Glutamatergic neuron (in vitro differentiated cells): ENCODE results near the gene CARHSP1. TPM values are rescaled to one million over a fixed set of nuclear protein-coding genes. Genes with fewer than 3 reads are reported as not detected.
"Not testable (repeated sequence)": the region's sequence is repeated elsewhere in the genome, so short reads cannot be mapped to it uniquely, and the experiment has no call there.

Experiments used
- DNase-seq: peaks from one replicate; pipeline ENCODE4 v3.0.0; 2022
- H3K27ac Mint-ChIP-seq: one replicate; pipeline ENCODE4 v1.8.0; 2020; ENCODE audit warnings: mild to moderate bottlenecking, mixed read lengths, inconsistent platforms; ENCODE audit not compliant: unreplicated experiment
- H3K27me3 Mint-ChIP-seq: one replicate; pipeline ENCODE4 v1.8.0; 2020; ENCODE audit warnings: mild to moderate bottlenecking, moderate library complexity, mixed read lengths, inconsistent platforms; ENCODE audit not compliant: unreplicated experiment
- H3K36me3 Mint-ChIP-seq: one replicate; pipeline ENCODE4 v1.8.0; 2020; ENCODE audit warnings: mild to moderate bottlenecking, mixed read lengths, inconsistent platforms; ENCODE audit not compliant: unreplicated experiment
- H3K4me1 Mint-ChIP-seq: one replicate; pipeline ENCODE4 v1.8.0; 2020; ENCODE audit warnings: mild to moderate bottlenecking, low read depth, mixed read lengths, inconsistent platforms; ENCODE audit not compliant: unreplicated experiment
- H3K4me3 Mint-ChIP-seq: one replicate; pipeline ENCODE4 v1.8.0; 2020; ENCODE audit warnings: mild to moderate bottlenecking, mixed read lengths, inconsistent platforms; ENCODE audit not compliant: unreplicated experiment
- H3K9me3 Mint-ChIP-seq: one replicate; pipeline ENCODE4 v1.8.0; 2020; ENCODE audit warnings: mild to moderate bottlenecking, moderate library complexity, mixed read lengths, inconsistent platforms; ENCODE audit not compliant: unreplicated experiment
- CTCF ChIP-seq: fragments of 200-600 bp; sonication (generic); IDR thresholded peaks from one replicate; pipeline ENCODE4 v1.5.0; 2021; ENCODE audit not compliant: partially characterized antibody, unreplicated experiment
- total RNA-seq: library from RNA; stranded (reverse); fragmentation: NEBNext Ultra II Directional; extraction: Animal tissue kit (Norgen Biotek cat#: 25700); gene quantifications from one replicate; pipeline ENCODE4 v1.2.1, GENCODE V29; 2021; ENCODE audit not compliant: unreplicated experiment

CARHSP1 gene
- total RNA-seq, 1 donor from 2014 or later = 180 TPM

- Mint-ChIP-seq H3K4me3 (no peak overlapping the region), H3K9me3 (no peaks in the 10 kb centered on the region), H3K36me3 (no peaks in the 10 kb centered on the region), H3K27ac (no peak overlapping the region), H3K27me3 (no peaks in the 10 kb centered on the region), H3K4me1 (no peaks in the 10 kb centered on the region)
- no peak for TF ChIP-seq CTCF
- DNase-seq = no peak
These were observed 61.6 kb downstream of the CARHSP1 start for GRCh38 chr16:8807189-8807588.

GRCh38 chr16:8806272-8806983 lies 62.4 kb downstream of the CARHSP1 start:
- no peaks in the 10 kb centered on the region for H3K36me3 Mint-ChIP-seq
- no peak overlapping the region for H3K4me3 Mint-ChIP-seq
- H3K4me1 Mint-ChIP-seq = no peaks in the 10 kb centered on the region
- no peaks in the 10 kb centered on the region for H3K9me3 Mint-ChIP-seq
- H3K27ac Mint-ChIP-seq = no peak overlapping the region
- DNase-seq = no peak
- H3K27me3 Mint-ChIP-seq = no peaks in the 10 kb centered on the region
- no peak for TF ChIP-seq CTCF

- no peak for TF ChIP-seq CTCF
- Mint-ChIP-seq H3K4me3 (no peak overlapping the region), H3K4me1 (no peaks in the 10 kb centered on the region), H3K27ac (no peak overlapping the region), H3K36me3 (no peaks in the 10 kb centered on the region), H3K9me3 (no peaks in the 10 kb centered on the region), H3K27me3 (no peaks in the 10 kb centered on the region)
- DNase-seq = no peak
These were observed 64.5 kb downstream of the CARHSP1 start for GRCh38 chr16:8804313-8804712.

DNA sequence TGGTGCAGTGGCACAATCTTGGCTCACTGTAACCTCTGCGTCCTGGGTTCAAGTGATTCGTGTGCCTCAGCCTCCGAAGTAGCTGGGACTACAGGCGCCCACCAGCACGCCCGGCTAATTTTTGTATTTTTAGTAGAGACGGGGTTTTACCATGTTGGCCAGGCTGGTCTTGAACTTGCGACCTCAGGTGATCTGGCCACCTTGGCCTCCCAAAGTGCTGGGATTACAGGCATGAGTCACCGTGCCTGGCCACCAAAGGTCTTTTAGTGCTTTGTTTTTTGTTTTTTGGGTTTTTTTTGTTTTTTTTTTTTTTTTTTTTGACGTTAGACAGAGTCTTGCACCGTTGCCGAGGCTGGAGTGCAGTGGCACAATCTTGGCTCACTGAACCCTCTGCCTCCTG lies 65.1 kb downstream of the CARHSP1 start:
- DNase-seq, H3K9me3 Mint-ChIP-seq, H3K36me3 Mint-ChIP-seq: not testable (repeated sequence)

More for the DNA sequence above, 65.1 kb downstream of the CARHSP1 start:
- H3K27me3 Mint-ChIP-seq, H3K4me1 Mint-ChIP-seq, H3K27ac Mint-ChIP-seq, H3K4me3 Mint-ChIP-seq: not testable (repeated sequence)

Other genes starting within 250 kb of the CARHSP1 start
- 87.9 TPM for gene METTL22, start 247.3 kb downstream of the CARHSP1 start, total RNA-seq
- gene ABAT, start 194.4 kb downstream of the CARHSP1 start, total RNA-seq = 70.9 TPM
- 7.3 TPM for gene TMEM186, start 71.4 kb downstream of the CARHSP1 start, total RNA-seq
- gene PMM2, start 71.2 kb downstream of the CARHSP1 start, total RNA-seq = 23.2 TPM
- gene LITAFD, start 13.3 kb upstream of the CARHSP1 start, total RNA-seq = not detected
- gene USP7, start 94.9 kb upstream of the CARHSP1 start, total RNA-seq = 167 TPM
- gene HAPSTR1, start 222.6 kb upstream of the CARHSP1 start, total RNA-seq = 143 TPM